GM04504 (cell line): ENCODE results near the gene CDK11B.
A peak's percentile ranks its signal among the peaks of the same experiment; 100 is the strongest.
"Not testable (repeated sequence)": the region's sequence is repeated elsewhere in the genome, so short reads cannot be mapped to it uniquely, and the experiment has no call there.

Source experiments
- DNase-seq: peaks from one replicate; pipeline ENCODE4 v3.0.0-alpha.2; 2012; ENCODE audit warnings: low read depth

Gene CDK11B

GRCh38 chr1:1662392-1662791 lies 3.6 kb upstream of the CDK11B start:
- peak; percentile 59 for DNase-seq

- DNase-seq, result not testable (repeated sequence)
These were observed 10.5 kb downstream of the CDK11B start for GRCh38 chr1:1648265-1648664.

GRCh38 chr1:1647567-1648241 lies 11.1 kb downstream of the CDK11B start:
- not testable (repeated sequence) for DNase-seq

- not testable (repeated sequence) for DNase-seq
These were observed 12.5 kb downstream of the CDK11B start for GRCh38 chr1:1646326-1646725.

- DNase-seq, result not testable (repeated sequence)
These were observed 17.9 kb downstream of the CDK11B start for GRCh38 chr1:1640711-1641461.

- not testable (repeated sequence) for DNase-seq
These were observed 18.7 kb downstream of the CDK11B start for GRCh38 chr1:1640081-1640480.

GRCh38 chr1:1639368-1639767 lies 19.4 kb downstream of the CDK11B start:
- not testable (repeated sequence) for DNase-seq

GRCh38 chr1:1638528-1638927 lies 20.3 kb downstream of the CDK11B start:
- not testable (repeated sequence) for DNase-seq

GRCh38 chr1:1637479-1637875 lies 21.3 kb downstream of the CDK11B start:
- DNase-seq, result not testable (repeated sequence)

- not testable (repeated sequence) for DNase-seq
These were observed 22.0 kb downstream of the CDK11B start for GRCh38 chr1:1636621-1637478.

- not testable (repeated sequence) for DNase-seq
These were observed 24.2 kb downstream of the CDK11B start for GRCh38 chr1:1634613-1635012.

GRCh38 chr1:1633409-1633808 lies 25.4 kb downstream of the CDK11B start:
- not testable (repeated sequence) for DNase-seq

- no peak for DNase-seq
These were observed 26.9 kb downstream of the CDK11B start, which contains the start of gene MMP23B for GRCh38 chr1:1631782-1632420. Gene MMP23B, plus strand, starts transcription at chr1:1632173. Its CDS starts 46 bp downstream, at chr1:1632219.

- DNase-seq, result no peak
These were observed 27.6 kb downstream of the CDK11B start for GRCh38 chr1:1630965-1631781.

- no peak for DNase-seq
These were observed 28.4 kb downstream of the CDK11B start for GRCh38 chr1:1630191-1630964.

- no peak for DNase-seq
These were observed 29.2 kb downstream of the CDK11B start for GRCh38 chr1:1629430-1630190.

- no peak for DNase-seq
These were observed 29.9 kb downstream of the CDK11B start for GRCh38 chr1:1628754-1629429.

- no peak for DNase-seq
These were observed 30.7 kb downstream of the CDK11B start for GRCh38 chr1:1627829-1628753.
